HFF-Myc (cell line): ENCODE results near the gene LRRC7.

Experiments
- DNase-seq: peaks from one replicate; pipeline ENCODE4 v3.0.0-alpha.2; 2011; ENCODE audit warnings: low read depth; ENCODE audit errors: extremely low read depth
- H3K4me3 ChIP-seq: replicated peaks from 2 replicates; pipeline ENCODE4 v1.5.1; 2011; ENCODE audit warnings: low read depth, mild to moderate bottlenecking, control low read depth, low read length
- CTCF ChIP-seq: IDR thresholded peaks from 2 replicates; pipeline ENCODE4 v1.5.1; 2012; ENCODE audit warnings: mild to moderate bottlenecking, low read depth, low read length, control low read depth; ENCODE audit errors: missing control alignments

LRRC7 gene

GRCh38 chr1:69679965-69680364 is 112.2 kb downstream of the LRRC7 start:
- TF ChIP-seq CTCF = no peak
- no peak for DNase-seq
- no peak overlapping the region for H3K4me3 ChIP-seq

GRCh38 chr1:69686367-69686984 is 118.8 kb downstream of the LRRC7 start:
- no peak for TF ChIP-seq CTCF
- no peak overlapping the region for H3K4me3 ChIP-seq
- DNase-seq = no peak

- TF ChIP-seq CTCF = no peak
- H3K4me3 ChIP-seq = no peak overlapping the region
- no peak for DNase-seq
Measured at GRCh38 chr1:69688193-69688592, 120.5 kb downstream of the LRRC7 start.

- TF ChIP-seq CTCF = no peak
- no peak overlapping the region for H3K4me3 ChIP-seq
- no peak for DNase-seq
Measured at GRCh38 chr1:69691179-69691578, 123.5 kb downstream of the LRRC7 start.

GRCh38 chr1:69693921-69694675 is 126.4 kb downstream of the LRRC7 start:
- no peak overlapping the region for H3K4me3 ChIP-seq
- DNase-seq = no peak
- TF ChIP-seq CTCF = no peak

- DNase-seq = no peak
- no peak for TF ChIP-seq CTCF
- H3K4me3 ChIP-seq = no peak overlapping the region
Measured at GRCh38 chr1:69697340-69697739, 129.6 kb downstream of the LRRC7 start.
